IPS-18a (cell line): ENCODE measurements around the gene REV1.
"Not testable (repeated sequence)": the region's sequence is repeated elsewhere in the genome, so short reads cannot be mapped to it uniquely, and the experiment has no call there.

ENCODE experiments used
- H3K27ac ChIP-seq: one replicate; pipeline ENCODE4 v1.5.1; 2013; ENCODE audit warnings: low read length
- H3K27me3 ChIP-seq: one replicate; pipeline ENCODE4 v1.6.1; 2013; ENCODE audit warnings: mild to moderate bottlenecking, low read length; ENCODE audit not compliant: control insufficient read depth, insufficient read depth
- H3K36me3 ChIP-seq: one replicate; pipeline ENCODE4 v1.6.1; 2013; ENCODE audit warnings: low read depth, low read length; ENCODE audit not compliant: control insufficient read depth
- H3K4me1 ChIP-seq: one replicate; pipeline ENCODE4 v1.6.1; 2013; ENCODE audit warnings: low read depth, low read length; ENCODE audit not compliant: control insufficient read depth
- H3K4me3 ChIP-seq: one replicate; pipeline ENCODE4 v1.5.1; 2013; ENCODE audit warnings: low read length
- H3K9ac ChIP-seq: one replicate; pipeline ENCODE4 v1.6.1; 2013; ENCODE audit warnings: mild to moderate bottlenecking, low read length, moderate library complexity
- H3K9me3 ChIP-seq: one replicate; pipeline ENCODE4 v1.6.1; 2013; ENCODE audit warnings: low read depth, low read length; ENCODE audit not compliant: control insufficient read depth

The REV1 gene

GRCh38 chr2:99481941-99482340, 7.9 kb downstream of the REV1 start:
- Histone ChIP-seq H3K27ac (no peak overlapping the region), H3K27me3 (no peaks in the 10 kb centered on the region), H3K36me3 (no peaks in the 10 kb centered on the region), H3K9ac (no peak overlapping the region), H3K4me3 (no peak overlapping the region), H3K9me3 (no peaks in the 10 kb centered on the region), H3K4me1 (peaks cover 13% of the 10 kb centered on the region)

DNA sequence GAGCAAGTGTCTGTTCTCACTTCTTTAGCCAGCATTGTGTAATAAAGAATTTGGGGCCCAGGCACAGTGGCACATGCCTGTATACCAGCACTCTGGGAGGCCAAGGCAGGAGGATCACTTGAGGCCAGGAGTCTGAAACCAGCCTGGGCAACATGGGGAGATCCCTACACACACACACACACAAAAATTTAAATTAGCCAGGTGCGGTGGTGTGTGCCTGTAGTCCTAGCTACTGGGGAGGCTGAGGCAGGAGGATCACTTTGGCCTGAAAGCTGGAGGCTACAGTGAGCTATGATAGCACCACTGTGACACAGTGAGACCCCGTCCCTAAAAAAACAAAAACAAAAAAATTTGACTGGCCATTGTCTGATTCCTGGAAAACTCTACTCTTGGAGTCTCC, 8.3 kb downstream of the REV1 start:
- H3K36me3 ChIP-seq, result no peaks in the 10 kb centered on the region

DNA sequence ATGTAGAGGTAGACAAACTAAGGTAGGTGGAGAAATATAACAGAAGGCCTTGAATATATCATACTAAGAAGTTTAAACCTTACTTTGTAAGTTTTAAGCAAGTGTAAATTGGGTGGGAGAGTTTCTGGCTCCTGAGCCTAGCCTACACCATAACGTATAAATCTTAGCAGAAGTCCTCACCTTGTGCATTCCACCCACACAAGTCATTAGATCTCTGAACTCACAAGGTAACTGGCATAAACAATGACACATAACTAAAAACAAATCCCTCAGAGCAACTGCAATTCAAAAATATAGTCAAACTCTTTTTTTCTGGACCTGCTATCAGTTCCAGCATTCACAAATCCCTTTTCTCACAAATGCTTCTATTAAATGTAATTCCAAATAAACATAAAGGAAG, 9.4 kb downstream of the REV1 start:
- H3K27ac ChIP-seq, result no peak overlapping the region
- H3K27me3 ChIP-seq, result no peaks in the 10 kb centered on the region
- H3K9me3 ChIP-seq, result no peaks in the 10 kb centered on the region
- no peaks in the 10 kb centered on the region for H3K36me3 ChIP-seq
- no peak overlapping the region for H3K4me3 ChIP-seq
- no peak overlapping the region for H3K9ac ChIP-seq
- peaks cover 17% of the 10 kb centered on the region for H3K4me1 ChIP-seq

More for the DNA sequence above, 8.3 kb downstream of the REV1 start:
- no peak overlapping the region for H3K4me3 ChIP-seq
- no peaks in the 10 kb centered on the region for H3K9me3 ChIP-seq
- no peak overlapping the region for H3K27ac ChIP-seq
- H3K27me3 ChIP-seq, result no peaks in the 10 kb centered on the region
- peaks cover 13% of the 10 kb centered on the region for H3K4me1 ChIP-seq
- no peak overlapping the region for H3K9ac ChIP-seq

DNA sequence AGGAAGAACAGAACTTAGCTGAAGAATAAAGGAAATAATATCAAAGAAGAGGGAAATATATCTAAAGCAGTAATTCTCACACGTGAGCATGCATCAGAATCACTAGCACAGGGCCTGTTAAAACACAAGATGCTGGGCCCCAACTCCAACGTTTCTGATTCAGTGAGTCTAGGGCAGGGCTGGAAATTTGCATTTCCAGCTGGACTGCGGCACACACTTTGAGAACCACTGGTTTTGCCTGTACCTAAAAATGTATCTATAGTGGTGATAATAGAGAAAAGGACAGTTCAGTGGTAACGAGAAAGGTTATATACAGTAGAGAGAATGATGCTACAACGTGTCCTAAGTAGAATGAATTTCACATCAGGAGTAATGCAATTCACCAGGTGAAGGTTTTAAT, 11.2 kb downstream of the REV1 start:
- Histone ChIP-seq H3K27me3 (no peaks in the 10 kb centered on the region), H3K36me3 (no peaks in the 10 kb centered on the region), H3K9me3 (no peaks in the 10 kb centered on the region), H3K27ac (no peak overlapping the region), H3K9ac (no peak overlapping the region), H3K4me3 (no peak overlapping the region), H3K4me1 (peaks cover 19% of the 10 kb centered on the region)

DNA sequence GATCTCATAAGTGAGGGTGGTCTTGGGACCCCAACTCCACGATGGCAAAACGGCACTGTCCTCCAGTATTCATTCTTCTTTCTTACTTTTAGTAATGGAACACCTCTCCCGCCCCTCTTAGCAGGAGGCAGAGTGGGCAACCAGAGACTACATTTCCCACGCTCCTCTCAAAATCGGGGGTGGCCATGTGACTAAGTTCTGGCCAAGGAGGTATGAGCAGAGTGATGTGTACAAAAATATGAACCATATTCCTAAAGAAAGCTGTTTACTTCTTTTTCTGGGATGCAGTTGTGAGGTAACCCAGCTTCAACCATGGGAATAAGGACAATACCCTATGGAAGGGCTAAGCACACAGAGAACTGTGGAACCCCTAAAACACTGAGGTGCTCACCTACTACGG, 12.8 kb downstream of the REV1 start:
- Histone ChIP-seq H3K9ac (no peak overlapping the region), H3K27ac (no peak overlapping the region)

DNA sequence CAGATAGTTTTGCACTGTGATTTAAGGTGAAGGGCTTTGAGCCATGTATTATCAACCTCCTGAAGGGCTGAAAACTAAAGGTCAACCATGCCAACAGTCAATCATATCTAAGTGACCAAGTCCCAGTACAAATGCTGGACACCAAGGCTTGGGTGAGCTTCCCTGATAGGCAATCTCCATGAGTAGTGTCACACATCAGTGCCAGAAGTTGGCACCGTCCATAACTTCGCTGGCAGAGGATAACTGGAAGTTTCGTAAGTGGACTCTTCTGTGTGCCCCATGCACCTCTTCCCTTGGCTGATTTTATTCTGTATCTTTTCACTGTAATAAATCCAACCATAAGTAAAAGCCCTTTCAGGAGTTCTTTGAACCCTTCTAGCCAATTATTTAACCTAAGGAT, 13.2 kb downstream of the REV1 start:
- peaks cover 28% of the 10 kb centered on the region for H3K4me1 ChIP-seq

More for the DNA sequence above, 12.8 kb downstream of the REV1 start:
- no peaks in the 10 kb centered on the region for H3K36me3 ChIP-seq
- H3K4me3 ChIP-seq, result no peak overlapping the region
- no peaks in the 10 kb centered on the region for H3K9me3 ChIP-seq
- peaks cover 26% of the 10 kb centered on the region for H3K4me1 ChIP-seq
- H3K27me3 ChIP-seq, result no peaks in the 10 kb centered on the region

GRCh38 chr2:99475095-99475494, 14.7 kb downstream of the REV1 start:
- H3K4me3 ChIP-seq, H3K27ac ChIP-seq, H3K9ac ChIP-seq, H3K36me3 ChIP-seq, H3K27me3 ChIP-seq, H3K9me3 ChIP-seq: not testable (repeated sequence)
- H3K4me1 ChIP-seq, result peaks cover 35% of the 10 kb centered on the region

More for the DNA sequence above, 13.2 kb downstream of the REV1 start:
- no peaks in the 10 kb centered on the region for H3K27me3 ChIP-seq
- no peaks in the 10 kb centered on the region for H3K36me3 ChIP-seq
- no peak overlapping the region for H3K4me3 ChIP-seq
- no peak overlapping the region for H3K27ac ChIP-seq
- H3K9me3 ChIP-seq, result no peaks in the 10 kb centered on the region
- no peak overlapping the region for H3K9ac ChIP-seq

DNA sequence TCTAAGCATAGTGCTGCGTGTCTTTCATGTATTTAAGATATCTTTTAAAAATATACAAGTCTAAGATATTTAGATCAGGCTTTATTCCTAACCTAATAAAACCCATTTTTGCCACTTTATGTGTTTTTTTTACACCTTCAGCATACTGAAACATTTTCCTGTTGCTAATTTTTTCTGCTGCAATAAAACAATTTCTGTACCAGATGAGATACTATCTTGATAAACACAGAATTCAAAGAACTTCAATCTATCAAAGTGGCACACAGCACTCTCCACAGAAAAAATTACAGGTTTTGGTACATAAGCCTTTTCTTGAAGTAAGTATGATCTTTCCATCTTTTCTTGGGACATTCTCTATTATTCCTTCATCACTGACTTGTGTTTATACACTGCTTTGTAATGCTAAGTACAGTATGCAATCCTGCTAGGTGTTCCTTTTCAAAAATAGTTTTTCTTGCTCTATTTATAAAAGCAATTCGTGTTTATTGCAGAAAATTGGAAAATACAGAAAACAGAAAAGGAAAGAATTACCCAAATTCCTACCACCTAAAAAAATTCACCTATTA, 16.2 kb downstream of the REV1 start:
- H3K27ac ChIP-seq, result no peak overlapping the region
- H3K4me1 ChIP-seq, result peaks cover 35% of the 10 kb centered on the region
- H3K36me3 ChIP-seq, result no peaks in the 10 kb centered on the region
- H3K9ac ChIP-seq, result no peak overlapping the region
- H3K4me3 ChIP-seq, result no peak overlapping the region
- no peaks in the 10 kb centered on the region for H3K9me3 ChIP-seq
- no peaks in the 10 kb centered on the region for H3K27me3 ChIP-seq

GRCh38 chr2:99472600-99472960, 17.2 kb downstream of the REV1 start:
- Histone ChIP-seq H3K27me3 (no peaks in the 10 kb centered on the region), H3K9ac (no peak overlapping the region), H3K4me1 (peaks cover 35% of the 10 kb centered on the region), H3K36me3 (no peaks in the 10 kb centered on the region), H3K27ac (no peak overlapping the region), H3K9me3 (no peaks in the 10 kb centered on the region), H3K4me3 (no peak overlapping the region)

- Histone ChIP-seq H3K36me3 (no peaks in the 10 kb centered on the region), H3K27ac (no peak overlapping the region), H3K4me1 (peaks cover 35% of the 10 kb centered on the region), H3K4me3 (no peak overlapping the region), H3K27me3 (no peaks in the 10 kb centered on the region), H3K9ac (no peak overlapping the region), H3K9me3 (no peaks in the 10 kb centered on the region)
Measured at GRCh38 chr2:99471654-99472599, 17.9 kb downstream of the REV1 start.

- peaks cover 34% of the 10 kb centered on the region for H3K4me1 ChIP-seq
- no peaks in the 10 kb centered on the region for H3K36me3 ChIP-seq
- no peak overlapping the region for H3K9ac ChIP-seq
- H3K27me3 ChIP-seq, result no peaks in the 10 kb centered on the region
- H3K4me3 ChIP-seq, result no peak overlapping the region
- H3K9me3 ChIP-seq, result no peaks in the 10 kb centered on the region
- H3K27ac ChIP-seq, result no peak overlapping the region
Measured at GRCh38 chr2:99470957-99471356, 18.9 kb downstream of the REV1 start.

DNA sequence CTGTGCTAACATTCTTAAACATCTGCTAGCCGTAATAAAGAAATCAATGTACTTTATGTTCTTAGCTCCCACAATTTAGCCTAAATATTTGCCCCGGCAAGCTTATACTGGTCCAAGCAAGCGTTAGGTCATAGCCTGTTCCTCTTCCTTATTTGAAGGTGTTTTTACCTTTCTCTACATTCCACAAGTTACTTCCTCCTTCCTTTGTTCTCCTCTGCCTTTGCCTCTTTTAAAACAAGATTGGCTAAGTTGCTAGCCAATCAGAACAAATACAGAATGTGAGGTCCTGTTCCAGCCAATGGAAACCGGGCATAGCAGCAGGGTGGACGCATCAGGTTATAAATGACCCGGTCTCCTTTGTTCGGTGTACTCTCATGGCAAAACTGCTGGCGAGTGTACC, 19.4 kb downstream of the REV1 start:
- not testable (repeated sequence) for H3K9ac ChIP-seq, H3K27ac ChIP-seq, H3K27me3 ChIP-seq, H3K36me3 ChIP-seq, H3K9me3 ChIP-seq, H3K4me3 ChIP-seq
- H3K4me1 ChIP-seq, result peaks cover 31% of the 10 kb centered on the region
